ENCODE data around the gene SSX2. TPM values are rescaled to one million over a fixed set of nuclear protein-coding genes. Genes with fewer than 3 reads are reported as not detected.
"Not testable (repeated sequence)": the region's sequence is repeated elsewhere in the genome, so short reads cannot be mapped to it uniquely, and the experiment has no call there.

Gene SSX2
- polyA plus RNA-seq (2012; ENCODE audit: low read depth, missing spikeins) = not detected

- not testable (repeated sequence) for DNase-seq (ENCODE audit: insufficient read length, low spot score); FAIRE-seq
Measured at GRCh38 chrX:52707078-52707477, at the start of gene SSX2. SSX2 (minus strand) TSS chrX:52707178; CDS start chrX:52705749, 1,429 bp downstream.

DNA sequence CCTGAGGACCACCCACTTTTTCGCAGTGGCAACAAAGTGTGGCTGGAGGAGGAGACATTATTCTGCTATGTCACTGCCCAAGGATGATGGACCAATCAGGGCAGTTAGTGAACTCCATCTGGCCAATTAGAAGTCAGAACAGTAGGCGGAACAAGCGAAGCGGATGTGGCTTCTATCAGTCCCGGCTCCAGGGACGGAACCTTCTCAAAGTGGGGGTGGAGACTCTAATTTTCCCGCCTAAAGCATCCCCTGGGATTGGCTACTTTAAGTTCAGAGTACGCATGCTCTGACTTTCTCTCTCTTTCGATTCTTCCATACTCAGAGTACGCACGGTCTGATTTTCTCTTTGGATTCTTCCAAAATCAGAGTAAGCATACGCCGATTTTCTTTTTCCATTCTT is 44.0 kb upstream of the SSX2 start, which contains the start of gene SSX2B:
Gene SSX2B (plus strand): TSS at position 301 of the 400 bp plus-strand sequence. CDS start 1,429 bp downstream, outside the sequence.
- FAIRE-seq; DNase-seq (ENCODE audit: insufficient read length, low spot score): not testable (repeated sequence)

DNA sequence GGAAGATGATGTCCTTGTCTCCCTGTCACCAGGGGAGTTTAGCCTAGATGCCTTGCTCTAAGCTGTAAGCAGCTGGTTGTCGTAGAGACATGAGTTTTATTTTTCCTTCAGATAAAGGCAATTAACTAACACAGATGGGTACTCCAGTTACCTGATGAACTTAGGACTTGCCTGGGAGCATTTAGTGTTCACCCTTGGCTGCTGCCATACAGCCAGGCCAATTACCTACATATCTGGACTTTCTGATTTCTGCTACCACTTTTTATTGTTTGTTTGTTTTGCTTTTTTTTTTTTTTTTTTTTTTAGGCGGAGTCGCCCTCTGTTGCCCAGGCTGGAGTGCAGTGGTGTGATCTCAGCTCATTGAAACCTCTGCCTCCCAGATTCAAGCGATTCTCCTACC is 14.9 kb downstream of the SSX2 start:
- FAIRE-seq; DNase-seq (ENCODE audit: insufficient read length, low spot score): not testable (repeated sequence)

DNA sequence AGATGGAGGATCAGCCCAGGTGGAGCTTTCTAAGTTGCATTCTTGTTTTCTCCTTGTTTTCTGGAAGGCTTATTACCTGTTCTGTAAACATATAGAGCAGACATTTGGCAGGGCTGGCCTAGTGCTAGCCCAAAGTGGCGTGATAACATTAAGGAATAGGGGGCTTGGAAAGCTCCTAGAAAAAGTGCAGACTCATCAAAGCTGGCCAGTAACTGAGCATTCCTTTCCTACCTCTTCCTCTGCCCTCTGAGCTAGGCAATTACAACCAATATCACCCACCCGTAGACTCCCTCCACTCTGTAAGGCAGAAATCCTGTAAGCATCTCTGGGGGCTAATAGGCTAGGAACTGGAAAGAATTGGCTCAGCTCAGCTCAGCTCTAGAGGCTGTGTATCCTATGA is 44.8 kb downstream of the SSX2 start:
- DNase-seq (ENCODE audit: insufficient read length, low spot score); FAIRE-seq: not testable (repeated sequence)

DNA sequence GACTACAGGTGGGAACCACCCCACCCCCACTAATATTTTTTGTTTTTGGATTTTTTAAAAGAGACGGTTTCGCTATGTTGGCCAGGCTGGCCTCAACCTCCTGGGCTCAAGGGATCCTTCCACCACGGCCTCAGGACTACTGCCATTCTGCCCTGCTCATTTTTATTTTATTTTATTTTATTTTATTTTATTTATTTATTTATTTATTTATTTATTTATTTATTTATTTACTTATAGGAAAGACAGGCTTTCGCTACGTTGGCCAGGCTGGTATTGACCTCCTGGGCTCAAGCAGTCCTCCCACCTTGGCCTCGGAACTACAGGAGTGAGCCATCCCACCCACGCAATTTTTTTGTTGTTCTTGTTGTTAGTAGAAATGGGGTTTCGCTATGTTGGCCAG is 51.5 kb downstream of the SSX2 start:
- not testable (repeated sequence) for FAIRE-seq; DNase-seq (ENCODE audit: insufficient read length, low spot score)

DNA sequence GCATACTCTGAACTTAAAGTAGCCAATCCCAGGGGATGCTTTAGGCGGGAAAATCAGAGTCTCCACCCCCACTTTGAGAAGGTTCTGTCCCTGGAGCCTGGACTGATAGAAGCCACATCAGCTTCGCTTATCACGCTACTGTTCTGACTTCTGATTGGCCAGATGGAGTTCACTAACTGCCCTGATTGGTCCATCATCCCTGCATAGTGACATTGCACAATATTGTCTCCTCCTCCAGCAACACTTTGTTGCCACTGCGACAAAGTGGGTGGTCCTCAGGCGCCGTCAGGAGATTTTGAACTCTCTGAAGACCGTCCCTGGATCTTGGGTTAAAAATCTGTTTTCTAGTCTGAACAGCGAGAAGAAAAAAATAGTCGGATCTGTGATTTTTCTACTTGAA is 52.2 kb downstream of the SSX2 start, which contains the start of gene SSX7:
Gene SSX7 (minus strand): TSS at position 101 of the 400 bp plus-strand sequence. CDS start 1,428 bp downstream, outside the sequence.
- not testable (repeated sequence) for FAIRE-seq; DNase-seq (ENCODE audit: insufficient read length, low spot score)

DNA sequence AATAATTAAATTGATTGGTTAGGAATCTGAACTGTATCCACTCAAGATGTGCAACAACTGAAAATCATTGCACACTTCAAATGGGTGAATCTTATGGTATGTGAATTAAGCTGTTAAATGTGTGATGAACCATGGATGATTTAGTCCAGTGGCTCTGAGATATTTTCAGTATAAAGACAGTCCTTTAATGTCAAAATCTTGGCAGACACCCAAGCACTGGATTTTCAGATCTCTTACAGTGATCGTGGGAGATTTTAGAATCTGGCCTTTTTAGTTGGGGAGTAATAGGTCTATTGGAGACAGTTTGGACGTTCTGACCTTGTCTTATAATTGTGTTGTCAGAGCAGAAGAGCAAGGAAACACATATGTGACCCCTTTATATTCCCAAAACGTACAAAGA is 56.3 kb downstream of the SSX2 start:
- not testable (repeated sequence) for FAIRE-seq; DNase-seq (ENCODE audit: insufficient read length, low spot score)

GRCh38 chrX:52648956-52649355 is 58.0 kb downstream of the SSX2 start:
- FAIRE-seq; DNase-seq (ENCODE audit: insufficient read length, low spot score): not testable (repeated sequence)

Measured in GM12891 (cell line).